ENCODE data around the gene CACNG4. TPM values are rescaled to one million over a fixed set of nuclear protein-coding genes. Genes with fewer than 3 reads are reported as not detected.

The CACNG4 gene
- total RNA-seq: 0.08 TPM in 1 of 2 replicates, not detected in the other

GRCh38 chr17:66963909-66964771 lies at the start of gene CACNG4:
TSS of gene CACNG4 (plus strand) at chr17:66964707. CDS start at chr17:66964912, 205 bp downstream.

GRCh38 chr17:67044016-67044772 lies 79.7 kb downstream of the CACNG4 start, which contains the start of gene CACNG1:
TSS of gene CACNG1 (plus strand) at chr17:67044554. CDS start at chr17:67044661, 107 bp downstream.

Other genes starting within 250 kb of the CACNG4 start
- gene CACNG5, start 129.6 kb upstream of the CACNG4 start, total RNA-seq: not detected in 2 replicates
- gene CACNG1, start 79.8 kb downstream of the CACNG4 start, total RNA-seq: not detected in 2 replicates

Data from hair follicular keratinocyte (primary cell).